IMR-90 (cell line): ENCODE data around the gene HOXC5. TPM values are rescaled to one million over a fixed set of nuclear protein-coding genes. Genes with fewer than 3 reads are reported as not detected.

ENCODE experiments used
- ATAC-seq: fragments of 200-7000 bp; cut with Tn5 transposase; 2 replicates; pipeline ENCODE4 v1.9.1; 2020; ENCODE audit warnings: low read depth, mild to moderate bottlenecking, moderate library complexity
- BruUV-seq: library from RNA; stranded (reverse); fragments of 400-500 nt; replicated peaks from 2 replicates; lab custom pipeline; 2021; lab: Mats Ljungman, UMichigan
- CTCF ChIA-PET: fragments of 300-600 bp; formaldehyde crosslinking; extraction: SDS; loops from one replicate; lab custom pipeline; 2021; ENCODE audit warnings: antibody characterized with exemption; lab: Yijun Ruan, JAX
- POLR2A ChIA-PET: fragments of 300-600 bp; sonication (Branson Sonifier 250); formaldehyde crosslinking; loops from one replicate; lab custom pipeline; 2022; ENCODE audit warnings: antibody characterized with exemption; ENCODE audit not compliant: unreplicated experiment; lab: Charles Lee
- DNase-seq: peaks from one replicate; pipeline ENCODE4 v3.0.0; 2013
- H2AFZ ChIP-seq: replicated peaks from 2 replicates; pipeline ENCODE3; 2013; ENCODE audit warnings: low read length, mild to moderate bottlenecking; ENCODE audit not compliant: poor library complexity
- H2AK5ac ChIP-seq: 2 replicates; pipeline ENCODE4 v1.6.1; 2013; ENCODE audit warnings: low read depth, low read length, inconsistent platforms
- H2AK9ac ChIP-seq: replicated peaks from 2 replicates; pipeline ENCODE3; 2013; ENCODE audit warnings: mild to moderate bottlenecking, low read depth, low read length, moderate library complexity; ENCODE audit not compliant: poor library complexity
- H2BK120ac ChIP-seq: 2 replicates; pipeline ENCODE4 v1.6.1; 2013; ENCODE audit warnings: low read depth, low read length, inconsistent platforms
- H2BK15ac ChIP-seq: 3 replicates; pipeline ENCODE4 v1.6.1; 2013; ENCODE audit warnings: low read depth, low read length, inconsistent platforms
- H2BK20ac ChIP-seq: 2 replicates; pipeline ENCODE4 v1.6.1; 2013; ENCODE audit warnings: low read depth, mild to moderate bottlenecking, inconsistent platforms, low read length, moderate library complexity
- H2BK5ac ChIP-seq: 2 replicates; pipeline ENCODE4 v1.6.1; 2013; ENCODE audit warnings: mild to moderate bottlenecking, low read depth, low read length, inconsistent platforms; ENCODE audit not compliant: poor library complexity, severe bottlenecking
- H3K14ac ChIP-seq: replicated peaks from 2 replicates; pipeline ENCODE4 v1.6.1; 2013; ENCODE audit warnings: low read depth, low read length, inconsistent platforms
- H3K18ac ChIP-seq: 2 replicates; pipeline ENCODE4 v1.6.1; 2013; ENCODE audit warnings: low read depth, low read length, control low read depth
- H3K23ac ChIP-seq: 2 replicates; pipeline ENCODE4 v1.6.1; 2013; ENCODE audit warnings: low read depth, low read length, inconsistent platforms
- H3K27ac ChIP-seq: 2 replicates; pipeline ENCODE4 v1.5.1; 2013; ENCODE audit warnings: mild to moderate bottlenecking, control low read depth, low read length; ENCODE audit not compliant: insufficient read depth
- H3K27me3 ChIP-seq: 2 replicates; pipeline ENCODE4 v1.6.1; 2013; ENCODE audit warnings: low read length; ENCODE audit not compliant: control insufficient read depth, insufficient read depth
- H3K36me3 ChIP-seq: 2 replicates; pipeline ENCODE4 v1.6.1; 2013; ENCODE audit warnings: low read length, mixed read lengths; ENCODE audit not compliant: control insufficient read depth, insufficient read depth
- H3K4ac ChIP-seq: 2 replicates; pipeline ENCODE4 v1.6.1; 2013; ENCODE audit warnings: low read depth, low read length, inconsistent platforms
- H3K4me1 ChIP-seq: 2 replicates; pipeline ENCODE4 v1.6.1; 2013; ENCODE audit warnings: low read length, mixed read lengths; ENCODE audit not compliant: control insufficient read depth, insufficient read depth
- H3K4me2 ChIP-seq: 2 replicates; pipeline ENCODE4 v1.6.1; 2013; ENCODE audit warnings: low read depth, mild to moderate bottlenecking, control low read depth, low read length, moderate library complexity
- H3K4me3 ChIP-seq: 2 replicates; pipeline ENCODE4 v1.5.1; 2013; ENCODE audit warnings: low read depth, mild to moderate bottlenecking, control low read depth, low read length, moderate library complexity; ENCODE audit not compliant: insufficient read depth
- H3K56ac ChIP-seq: 2 replicates; pipeline ENCODE4 v1.6.1; 2013; ENCODE audit warnings: low read length, inconsistent platforms; ENCODE audit not compliant: insufficient read depth; ENCODE audit errors: extremely low read depth
- H3K79me1 ChIP-seq, 2 experiments: 2 replicates each; pipeline ENCODE4 v1.6.1; 2013; ENCODE audit warnings: low read length in 2 of 2, inconsistent platforms in 1 of 2, low read depth in 1 of 2
- H3K9ac ChIP-seq: 2 replicates; pipeline ENCODE4 v1.6.1; 2013; ENCODE audit warnings: low read depth, low read length, control low read depth
- H3K9me1 ChIP-seq: 2 replicates; pipeline ENCODE4 v1.6.1; 2013; ENCODE audit warnings: low read length, inconsistent platforms; ENCODE audit not compliant: insufficient read depth
- H3K9me3 ChIP-seq: 2 replicates; pipeline ENCODE4 v1.6.1; 2013; ENCODE audit warnings: low read length; ENCODE audit not compliant: control insufficient read depth, insufficient read depth
- H4K20me1 ChIP-seq: 2 replicates; pipeline ENCODE4 v1.6.1; 2013; ENCODE audit warnings: low read length, inconsistent platforms; ENCODE audit not compliant: insufficient read depth
- H4K5ac ChIP-seq: 2 replicates; pipeline ENCODE4 v1.6.1; 2013; ENCODE audit warnings: mild to moderate bottlenecking, low read depth, low read length, control low read depth
- H4K8ac ChIP-seq, 2 experiments: 2 replicates each; pipeline ENCODE4 v1.6.1; 2013; ENCODE audit warnings: low read depth in 2 of 2, low read length in 2 of 2, control low read depth in 1 of 2, inconsistent platforms in 1 of 2
- H4K91ac ChIP-seq: 2 replicates; pipeline ENCODE4 v1.6.1; 2013; ENCODE audit warnings: low read depth, low read length, inconsistent platforms; ENCODE audit not compliant: insufficient read depth
- BHLHE40 ChIP-seq: fragments of 150-350 bp; IDR thresholded peaks from 2 replicates; pipeline ENCODE4 v1.6.1; 2016; ENCODE audit warnings: mild to moderate bottlenecking, low read depth, low read length
- CEBPB ChIP-seq: IDR thresholded peaks from 2 replicates; pipeline ENCODE4 v1.6.1; 2012; ENCODE audit warnings: low read depth, low read length, improper control_type of control experiment
- MAFK ChIP-seq: IDR thresholded peaks from 2 replicates; pipeline ENCODE4 v1.6.1; 2012; ENCODE audit warnings: low read depth, low read length, improper control_type of control experiment
- MXI1 ChIP-seq: IDR thresholded peaks from 2 replicates; pipeline ENCODE4 v1.6.1; 2012; ENCODE audit warnings: low read depth, mild to moderate bottlenecking, low read length, moderate library complexity, borderline replicate concordance
- NFE2L2 ChIP-seq: fragments of 150-350 bp; IDR thresholded peaks from 2 replicates; pipeline ENCODE4 v1.6.1; 2016; ENCODE audit warnings: low read depth, mild to moderate bottlenecking, low read length
- POLR2A ChIP-seq: IDR thresholded peaks from 2 replicates; pipeline ENCODE4 v1.6.1; 2012; ENCODE audit warnings: mild to moderate bottlenecking, low read depth, low read length
- RCOR1 ChIP-seq: IDR thresholded peaks from 2 replicates; pipeline ENCODE4 v1.6.1; 2012; ENCODE audit warnings: mild to moderate bottlenecking, low read length, improper control_type of control experiment; ENCODE audit not compliant: insufficient replicate concordance
- RFX5 ChIP-seq: IDR thresholded peaks from 2 replicates; pipeline ENCODE4 v1.8.0; 2012; ENCODE audit warnings: low read depth, mild to moderate bottlenecking, low read length, moderate library complexity
- SMC3 ChIP-seq: fragments of 150-350 bp; IDR thresholded peaks from 2 replicates; pipeline ENCODE4 v1.6.1; 2016; ENCODE audit warnings: low read depth, mild to moderate bottlenecking, antibody characterized with exemption, low read length, moderate library complexity
- WGBS, 2 experiments: methylation state at CpG; one replicate each; pipeline versions ENCODE4 v1.1.5 to v1.1.7; 2013; ENCODE audit warnings: missing lambda C conversion rate in 2 of 2; ENCODE audit not compliant: insufficient read length in 1 of 2; ENCODE audit errors: extremely low coverage in 2 of 2; 5-methylcytosine and 5-hydroxymethylcytosine counted together
- dilution Hi-C: fragments of 300-500 bp; cut with HindIII; formaldehyde crosslinking; loops from one replicate; pipeline ENCODE4 v1.14.3; 2018; ENCODE audit warnings: low sequenced_read_pairs; ENCODE audit not compliant: unreplicated experiment
- in situ Hi-C: fragments of 300-500 bp; cut with MboI; formaldehyde crosslinking; loops from 3 replicates; pipeline ENCODE4 v1.14.3; 2019; ENCODE audit warnings: low sequenced_read_pairs, inconsistent platforms, mixed read lengths
- intact Hi-C: fragments of 100-400 bp; cut with micrococcal nuclease; formaldehyde crosslinking; loops from 2 replicates; pipeline ENCODE4 v1.10.0; 2022
- polyA plus RNA-seq, 3 experiments: library from polyadenylated mRNA; depleted of rRNA; stranded (reverse); fragments of >200 nt; gene quantifications; 2 replicates each; pipeline ENCODE4 v1.2.3, GENCODE V29; 2012; ENCODE audit warnings: low replicate concordance in 1 of 3
- total RNA-seq: library from RNA; depleted of rRNA; stranded (reverse); fragments of >200 nt; gene quantifications from 2 replicates; pipeline ENCODE4 v1.2.3, GENCODE V29; 2012
- TF ChIP-seq, protein P1 (sequence below): fragments of 150-350 bp; IDR thresholded peaks from 2 replicates; pipeline ENCODE4 v1.6.1; 2016; ENCODE audit warnings: low read depth, mild to moderate bottlenecking, low read length, moderate library complexity, borderline replicate concordance

Gene HOXC5
- total and polyA plus RNA-seq, 2 of the 4 experiments (the other 2 are of a cell fraction), result not detected

DNA sequence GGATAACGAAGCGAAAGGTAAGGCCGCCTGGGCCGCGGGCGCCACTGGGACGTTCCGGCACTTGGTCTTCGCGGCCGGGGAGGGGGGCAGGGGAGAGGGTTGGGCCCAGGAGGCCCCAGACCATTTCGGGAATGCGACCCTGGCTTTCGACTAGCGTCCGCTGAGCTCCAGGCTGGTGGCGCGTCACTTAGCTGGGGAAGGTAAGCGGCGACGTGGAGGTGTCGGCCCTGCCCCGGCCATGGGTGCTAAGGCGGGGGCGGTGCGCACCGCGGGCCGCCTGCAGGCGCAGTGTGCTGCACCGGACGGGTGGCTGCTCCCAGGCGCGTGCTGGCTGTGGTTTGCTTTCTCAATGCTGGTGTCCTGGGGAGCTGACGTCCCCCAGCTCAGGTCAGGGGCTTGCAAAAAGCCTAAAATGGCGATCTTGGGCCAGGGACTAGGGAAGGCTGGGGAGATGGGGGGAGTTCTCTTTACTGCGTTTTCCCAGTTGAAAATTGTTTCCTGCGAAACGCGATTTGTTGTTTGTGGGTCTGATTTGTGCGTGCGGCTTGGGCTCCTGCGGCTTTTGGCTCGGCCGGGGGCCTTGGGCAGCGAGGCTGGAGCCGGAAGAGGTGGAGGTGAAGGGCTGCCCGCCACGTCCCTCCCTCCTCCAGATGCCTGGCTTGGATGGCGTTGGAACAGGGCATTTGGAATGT, 46.7 kb upstream of the HOXC5 start:
- Histone ChIP-seq H3K4ac (no peak overlapping the region), H4K5ac (no peak overlapping the region), H2AK5ac (no peak overlapping the region), H3K27me3 (peaks cover 96% of the 10 kb centered on the region), H3K18ac (no peak overlapping the region), H3K4me2 (no peak overlapping the region), H3K9ac (no peak overlapping the region), H3K4me1 (0 out of 2 replicates have a peak, but pooled peaks cover 2% of the 10 kb centered on the region), H3K79me1 (no peaks in the 10 kb centered on the region), H3K23ac (no peak overlapping the region), H3K56ac (no peak overlapping the region), H2BK5ac (no peak overlapping the region), H4K20me1 (no peaks in the 10 kb centered on the region; the same call in 1 of the 2 replicates), H2BK120ac (no peak overlapping the region), H3K14ac (no peak overlapping the region), H3K27ac (no peak overlapping the region), H2AK9ac (no peak overlapping the region), H4K91ac (no peak overlapping the region), H4K8ac (no peak overlapping the region), H2AFZ (no peak overlapping the region), H2BK20ac (no peak overlapping the region), H3K36me3 (no peaks in the 10 kb centered on the region), H2BK15ac (no peak overlapping the region), H3K4me3 (no peak overlapping the region), H3K9me3 (peaks cover 5% of the 10 kb centered on the region), H3K9me1 (no peaks in the 10 kb centered on the region)
- CTCF ChIA-PET, result no interaction called here
- WGBS, 2 experiments, result 0% methylated on average over 12 of the region's 50 CpGs; no CpG with 5 or more reads in 1 of the 2 experiments
- BruUV-seq, result no TSS peak
- POLR2A ChIA-PET, result interaction anchor here (0.6 kb wide), 1 partner anchor 249 kb away, joined by 3 read pairs; no protein-coding TSS in a partner anchor
- no peak for DNase-seq
- dilution Hi-C loops, result no loop called here
- no peak for ATAC-seq
- TF ChIP-seq BHLHE40, result no peak
- TF ChIP-seq MXI1, result no peak
- TF ChIP-seq POLR2A, result no peak
- TF ChIP-seq, protein P1, sequence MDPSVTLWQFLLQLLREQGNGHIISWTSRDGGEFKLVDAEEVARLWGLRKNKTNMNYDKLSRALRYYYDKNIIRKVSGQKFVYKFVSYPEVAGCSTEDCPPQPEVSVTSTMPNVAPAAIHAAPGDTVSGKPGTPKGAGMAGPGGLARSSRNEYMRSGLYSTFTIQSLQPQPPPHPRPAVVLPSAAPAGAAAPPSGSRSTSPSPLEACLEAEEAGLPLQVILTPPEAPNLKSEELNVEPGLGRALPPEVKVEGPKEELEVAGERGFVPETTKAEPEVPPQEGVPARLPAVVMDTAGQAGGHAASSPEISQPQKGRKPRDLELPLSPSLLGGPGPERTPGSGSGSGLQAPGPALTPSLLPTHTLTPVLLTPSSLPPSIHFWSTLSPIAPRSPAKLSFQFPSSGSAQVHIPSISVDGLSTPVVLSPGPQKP, result no peak
- no peak for TF ChIP-seq SMC3
- TF ChIP-seq RFX5, result no peak
- no peak for TF ChIP-seq NFE2L2
- no peak for TF ChIP-seq MAFK
- TF ChIP-seq RCOR1, result no peak
- TF ChIP-seq CEBPB, result no peak
- in situ Hi-C loops, result no loop called here
- intact Hi-C loops, result loop anchor here (5.0 kb wide), 1 partner anchor 219 kb away; no protein-coding TSS in a partner anchor
